Effector memory CD8-positive, alpha-beta T cell (primary cell): Measurements from ENCODE around the gene CTDSPL.
"Not testable (repeated sequence)": the region's sequence is repeated elsewhere in the genome, so short reads cannot be mapped to it uniquely, and the experiment has no call there.

Experiments used
- ATAC-seq: fragments of 150-1000 bp; cut with Tn5 transposase; replicated peaks from 2 replicates; pipeline ENCODE4 v1.10.0; 2021; ENCODE audit warnings: mild to moderate bottlenecking, moderate library complexity
- DNase-seq, 3 experiments: peaks; one replicate each; pipeline ENCODE4 v3.0.0; 2021
- H3K27ac Mint-ChIP-seq, 2 donors: one replicate each; pipeline ENCODE4 v1.8.0; 2022; ENCODE audit warnings: mild to moderate bottlenecking in 2 of 2, mixed read lengths in 2 of 2, moderate library complexity in 2 of 2
- H3K27me3 Mint-ChIP-seq, 2 donors: one replicate each; pipeline ENCODE4 v1.8.0; 2022; ENCODE audit warnings: mixed read lengths in 2 of 2
- H3K36me3 Mint-ChIP-seq: one replicate; pipeline ENCODE4 v1.8.0; 2022; ENCODE audit warnings: mild to moderate bottlenecking, moderate library complexity, mixed read lengths; ENCODE audit not compliant: insufficient read depth
- H3K4me1 Mint-ChIP-seq, 2 donors: one replicate each; pipeline ENCODE4 v1.8.0; 2022; ENCODE audit warnings: low read depth in 2 of 2, mixed read lengths in 2 of 2
- H3K4me3 Mint-ChIP-seq, 2 donors: one replicate each; pipeline ENCODE4 v1.8.0; 2022; ENCODE audit warnings: mild to moderate bottlenecking in 2 of 2, mixed read lengths in 2 of 2, moderate library complexity in 2 of 2
- H3K9me3 Mint-ChIP-seq, 2 donors: one replicate each; pipeline ENCODE4 v1.8.0; 2022; ENCODE audit warnings: mixed read lengths in 2 of 2

CTDSPL gene

DNA sequence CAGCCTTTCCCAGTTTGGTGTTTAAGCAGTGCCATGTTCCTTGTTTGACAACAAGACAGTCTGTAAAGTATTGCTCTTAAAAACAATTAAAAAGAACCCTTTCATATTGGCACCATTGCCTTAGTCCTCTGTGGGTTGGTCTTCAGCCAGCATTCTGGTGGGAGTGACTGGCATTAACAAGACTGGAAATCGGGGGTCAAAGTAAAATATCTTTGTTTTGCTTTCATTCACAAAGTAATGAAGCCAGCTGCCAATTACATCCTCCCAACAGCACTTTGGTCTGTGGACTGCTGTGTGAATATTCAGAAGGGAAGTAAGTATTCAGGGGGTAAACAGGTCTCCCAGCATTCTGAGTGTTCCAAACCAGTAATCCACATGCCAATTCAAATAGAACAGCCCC lies 120.7 kb downstream of the CTDSPL start:
- H3K27me3 Mint-ChIP-seq = peaks cover 6 to 19% of the 10 kb centered on the region in 2 donors
- DNase-seq (no peak), ATAC-seq (no peak)
- peaks cover 0 to 1% of the 10 kb centered on the region in 2 donors for H3K4me1 Mint-ChIP-seq
- no peak overlapping the region for H3K27ac Mint-ChIP-seq
- no peaks in the 10 kb centered on the region for H3K9me3 Mint-ChIP-seq
- no peaks in the 10 kb centered on the region for H3K36me3 Mint-ChIP-seq
- no peak overlapping the region for H3K4me3 Mint-ChIP-seq

GRCh38 chr3:37984051-37984450 lies 122.4 kb downstream of the CTDSPL start:
- ATAC-seq = no peak
- no peak overlapping the region for H3K4me3 Mint-ChIP-seq
- peaks cover 0 to 1% of the 10 kb centered on the region in 2 donors for H3K4me1 Mint-ChIP-seq
- no peak for DNase-seq
- H3K9me3 Mint-ChIP-seq = no peaks in the 10 kb centered on the region
- peaks cover 6 to 19% of the 10 kb centered on the region in 2 donors for H3K27me3 Mint-ChIP-seq
- no peak overlapping the region for H3K27ac Mint-ChIP-seq
- peaks cover 2% of the 10 kb centered on the region for H3K36me3 Mint-ChIP-seq

- ATAC-seq = no peak
- H3K36me3 Mint-ChIP-seq = peaks cover 3% of the 10 kb centered on the region
- H3K4me3 Mint-ChIP-seq = no peak overlapping the region
- no peak overlapping the region for H3K27ac Mint-ChIP-seq
- peaks cover 6 to 19% of the 10 kb centered on the region in 2 donors for H3K27me3 Mint-ChIP-seq
- DNase-seq = no peak
- no peaks in the 10 kb centered on the region for H3K9me3 Mint-ChIP-seq
- peaks cover 0 to 1% of the 10 kb centered on the region in 2 donors for H3K4me1 Mint-ChIP-seq
Measured at GRCh38 chr3:37984596-37984995, 122.9 kb downstream of the CTDSPL start.

- Mint-ChIP-seq H3K27ac (no peak overlapping the region), H3K4me1 (peaks cover 0 to 1% of the 10 kb centered on the region in 2 donors), H3K4me3 (no peak overlapping the region), H3K36me3 (peaks cover 3% of the 10 kb centered on the region), H3K27me3 (peaks cover 6 to 19% of the 10 kb centered on the region in 2 donors), H3K9me3 (no peaks in the 10 kb centered on the region)
- no peak for ATAC-seq
- no peak for DNase-seq
Measured at GRCh38 chr3:37985637-37986320, 124.1 kb downstream of the CTDSPL start.

DNA sequence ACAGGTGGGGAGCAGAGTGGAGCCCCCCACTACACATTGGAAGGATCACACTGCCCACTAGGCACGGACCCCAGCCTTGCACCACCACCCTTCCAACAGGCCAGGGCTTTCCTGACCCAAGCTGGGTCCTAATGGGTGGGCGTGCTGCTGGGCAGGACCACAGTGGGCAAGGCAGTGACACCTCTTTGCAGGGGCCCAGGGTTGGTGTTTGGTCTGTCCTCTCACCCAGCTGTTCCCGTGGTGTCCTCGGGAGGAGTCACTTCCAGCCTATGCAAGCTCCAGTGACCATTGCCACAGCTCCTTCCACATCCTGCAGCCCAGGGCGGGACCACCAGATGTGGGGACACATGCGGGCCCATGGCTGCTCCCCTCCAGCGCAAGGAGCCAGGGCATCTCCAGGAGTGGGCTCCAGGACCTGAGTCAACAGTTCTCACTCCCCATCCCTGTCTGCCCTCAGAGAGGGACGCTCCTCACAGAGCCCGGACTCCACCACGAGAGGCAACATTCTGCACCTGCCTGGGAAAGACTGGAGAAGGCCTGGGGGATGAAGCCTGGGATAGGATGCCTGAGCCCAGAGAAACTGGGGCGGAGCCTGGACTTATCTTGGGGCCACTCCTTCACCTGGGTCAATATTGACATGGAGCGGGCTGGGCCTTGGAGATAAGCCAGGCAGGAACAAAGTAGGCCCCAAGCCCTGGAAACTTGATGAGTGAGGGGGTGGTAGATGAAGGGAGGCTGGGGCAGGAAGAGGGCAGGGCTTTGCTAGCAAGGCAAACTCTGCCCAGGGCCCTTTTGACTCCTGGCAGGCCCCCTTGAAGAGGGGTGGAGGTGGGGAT lies 125.0 kb downstream of the CTDSPL start:
- Mint-ChIP-seq H3K4me3 (no peak overlapping the region), H3K27ac (no peak overlapping the region)
- ATAC-seq = no peak

DNA sequence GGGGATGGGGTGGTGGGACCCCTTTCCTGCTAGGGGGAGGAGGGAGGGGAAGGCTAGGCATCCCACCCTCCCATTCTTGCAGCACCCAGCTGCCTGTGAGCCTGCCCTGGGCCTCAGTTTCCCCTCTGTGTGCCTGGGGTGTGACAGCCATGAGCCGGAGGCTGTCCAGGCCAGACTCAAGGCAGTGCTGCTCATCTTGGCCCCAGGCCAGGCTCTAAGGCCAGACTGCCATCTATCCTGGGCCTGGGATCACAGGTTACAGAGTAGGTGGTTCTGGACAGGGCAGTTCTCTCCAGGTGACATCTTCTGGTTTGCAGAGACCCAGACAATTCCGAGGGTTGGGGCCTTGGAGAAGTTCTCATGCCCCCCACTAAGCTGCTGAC lies 125.6 kb downstream of the CTDSPL start:
- H3K4me1 Mint-ChIP-seq = peaks cover 0 to 1% of the 10 kb centered on the region in 2 donors
- ATAC-seq (no peak), DNase-seq (no peak)
- no peaks in the 10 kb centered on the region for H3K9me3 Mint-ChIP-seq
- H3K27me3 Mint-ChIP-seq = peaks cover 6 to 19% of the 10 kb centered on the region in 2 donors
- peaks cover 7% of the 10 kb centered on the region for H3K36me3 Mint-ChIP-seq
- no peak overlapping the region for H3K27ac Mint-ChIP-seq
- no peak overlapping the region for H3K4me3 Mint-ChIP-seq

More for the DNA sequence above, 125.0 kb downstream of the CTDSPL start:
- Mint-ChIP-seq H3K27me3 (peaks cover 6 to 19% of the 10 kb centered on the region in 2 donors), H3K9me3 (no peaks in the 10 kb centered on the region), H3K36me3 (peaks cover 7% of the 10 kb centered on the region), H3K4me1 (peaks cover 0 to 1% of the 10 kb centered on the region in 2 donors)
- no peak for DNase-seq

GRCh38 chr3:37987751-37988179 lies 126.1 kb downstream of the CTDSPL start:
- Mint-ChIP-seq H3K36me3 (peaks cover 7% of the 10 kb centered on the region), H3K27ac (no peak overlapping the region), H3K4me3 (no peak overlapping the region), H3K4me1 (peaks cover 0 to 1% of the 10 kb centered on the region in 2 donors), H3K9me3 (no peaks in the 10 kb centered on the region), H3K27me3 (peaks cover 6 to 19% of the 10 kb centered on the region in 2 donors)
- no peak for DNase-seq
- no peak for ATAC-seq

- peaks cover 6 to 19% of the 10 kb centered on the region in 2 donors for H3K27me3 Mint-ChIP-seq
- H3K36me3 Mint-ChIP-seq, H3K4me1 Mint-ChIP-seq, H3K4me3 Mint-ChIP-seq, ATAC-seq, H3K27ac Mint-ChIP-seq, H3K9me3 Mint-ChIP-seq, DNase-seq: not testable (repeated sequence)
Measured at GRCh38 chr3:37988376-37988775, 126.7 kb downstream of the CTDSPL start.

DNA sequence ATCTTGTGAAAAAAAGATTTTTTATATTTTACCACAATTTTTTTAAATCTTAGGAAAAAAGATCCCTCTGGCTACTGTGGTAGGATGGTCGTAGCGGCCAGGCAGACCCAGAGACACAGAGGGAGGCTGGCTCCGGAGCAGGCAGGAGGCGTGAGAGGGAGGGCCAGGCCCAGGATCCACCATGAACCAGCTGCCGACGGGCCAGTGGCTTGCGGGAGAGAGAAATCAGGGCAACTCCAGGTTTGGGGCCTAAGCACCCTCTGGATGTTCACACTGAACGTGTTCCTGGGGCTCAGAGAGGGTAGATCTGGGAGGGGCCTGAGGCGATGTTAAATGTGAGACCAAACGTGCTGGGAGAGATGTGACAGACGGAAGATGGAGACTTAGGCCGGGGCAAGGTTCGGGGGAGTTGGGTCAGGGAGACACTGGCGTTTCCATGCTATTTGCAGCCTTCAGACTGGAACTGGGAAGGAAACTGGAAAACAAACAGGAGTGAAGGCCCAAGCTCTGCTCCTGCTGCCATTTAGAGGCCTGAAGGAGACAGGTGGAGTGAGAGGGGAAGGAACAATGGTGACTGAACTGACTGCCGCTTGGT lies 127.3 kb downstream of the CTDSPL start:
- H3K27ac Mint-ChIP-seq = peak overlapping the region in 1 of 2 donors; percentile 5
- ATAC-seq (no peak), DNase-seq (no peak)
- no peaks in the 10 kb centered on the region for H3K9me3 Mint-ChIP-seq
- no peak overlapping the region for H3K4me3 Mint-ChIP-seq
- H3K4me1 Mint-ChIP-seq = peaks cover 9 to 11% of the 10 kb centered on the region in 2 donors
- peaks cover 7% of the 10 kb centered on the region for H3K36me3 Mint-ChIP-seq
- H3K27me3 Mint-ChIP-seq = peaks cover 6 to 19% of the 10 kb centered on the region in 2 donors

DNA sequence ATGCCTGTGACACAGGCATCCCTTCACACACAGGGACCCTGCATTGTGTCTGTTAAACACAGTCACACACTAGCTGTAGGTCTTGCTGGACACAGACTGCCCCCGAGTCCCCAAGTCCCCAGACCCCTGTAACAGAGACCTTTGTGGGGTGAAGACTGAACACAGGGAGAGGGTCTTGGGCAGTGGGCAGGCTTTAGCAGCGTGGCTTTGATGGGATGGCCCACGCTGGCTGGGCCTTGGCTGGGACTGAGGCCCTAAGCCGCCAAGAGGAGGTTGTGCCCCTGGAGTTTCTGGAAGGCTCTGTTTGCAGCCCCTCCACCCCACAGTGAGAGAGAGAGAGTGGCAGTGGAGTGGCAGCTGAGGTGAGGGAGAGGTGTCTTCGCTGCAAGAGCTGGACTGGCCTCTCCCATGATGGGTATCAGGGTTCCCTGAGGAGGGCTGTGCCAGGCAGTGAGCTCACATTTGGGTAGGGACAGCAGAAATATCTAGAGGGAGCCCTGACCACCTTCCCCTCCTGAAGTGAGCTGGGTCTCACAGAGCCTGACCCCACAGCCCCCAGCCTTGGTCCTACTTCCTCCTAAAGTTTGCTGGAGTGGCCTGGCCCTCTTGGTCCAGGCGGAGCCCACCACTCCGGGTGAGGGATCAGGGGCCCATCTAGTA lies 128.3 kb downstream of the CTDSPL start:
- peak overlapping the region in 1 of 2 donors; percentile 76 for H3K27ac Mint-ChIP-seq
- DNase-seq = no peak
- H3K4me3 Mint-ChIP-seq = no peak overlapping the region
- no peak for ATAC-seq
- H3K9me3 Mint-ChIP-seq = no peaks in the 10 kb centered on the region
- H3K4me1 Mint-ChIP-seq = peaks cover 15 to 19% of the 10 kb centered on the region in 2 donors
- peaks cover 11% of the 10 kb centered on the region for H3K36me3 Mint-ChIP-seq
- H3K27me3 Mint-ChIP-seq = peaks cover 0 to 11% of the 10 kb centered on the region in 2 donors

GRCh38 chr3:37990527-37990926 lies 128.8 kb downstream of the CTDSPL start, which contains the start of gene VILL:
Gene VILL, plus strand, starts transcription at chr3:37990786. Its CDS starts 2,887 bp downstream, at chr3:37993673.
- peak within 1 kb of the TSS in 1 of 2 donors; percentile 76 for H3K27ac Mint-ChIP-seq
- no peak for ATAC-seq

GRCh38 chr3:37991109-37991508 lies 129.4 kb downstream of the CTDSPL start:
- Mint-ChIP-seq H3K4me1 (peaks cover 25 to 30% of the 10 kb centered on the region in 2 donors), H3K36me3 (peaks cover 11% of the 10 kb centered on the region), H3K27me3 (no peaks in the 10 kb centered on the region), H3K4me3 (no peak overlapping the region), H3K27ac (no peak overlapping the region), H3K9me3 (no peaks in the 10 kb centered on the region)
- DNase-seq (no peak), ATAC-seq (no peak)

More at GRCh38 chr3:37990527-37990926, 128.8 kb downstream of the CTDSPL start, which contains the start of gene VILL:
- peaks cover 20 to 24% of the 10 kb centered on the region in 2 donors for H3K4me1 Mint-ChIP-seq
- DNase-seq = no peak
- no peak within 1 kb of the TSS for H3K4me3 Mint-ChIP-seq
- H3K27me3 Mint-ChIP-seq = peaks cover 0 to 5% of the 10 kb centered on the region in 2 donors
- no peaks in the 10 kb centered on the region for H3K9me3 Mint-ChIP-seq
- H3K36me3 Mint-ChIP-seq = peaks cover 11% of the 10 kb centered on the region

DNA sequence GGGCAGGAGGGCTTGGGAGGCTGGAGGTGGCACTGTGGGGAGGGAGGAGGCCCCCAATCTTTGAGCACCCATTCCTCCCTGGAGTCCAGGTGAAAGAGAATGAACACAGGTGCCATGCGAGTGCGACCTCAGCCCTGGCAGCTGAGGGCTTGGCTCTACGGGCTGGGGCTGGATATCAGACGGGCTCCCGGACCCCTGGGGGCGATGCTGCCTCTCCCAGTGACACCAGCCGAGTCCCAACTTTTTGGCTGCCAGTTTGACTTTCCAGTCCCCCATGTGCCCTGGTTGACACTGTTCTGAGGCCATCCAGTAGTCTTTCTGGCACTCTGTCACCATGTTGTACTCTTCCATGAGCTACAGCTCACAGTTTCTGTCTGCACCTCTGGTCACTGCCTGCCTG lies 130.1 kb downstream of the CTDSPL start:
- no peak overlapping the region for H3K4me3 Mint-ChIP-seq
- H3K9me3 Mint-ChIP-seq = no peaks in the 10 kb centered on the region
- DNase-seq (no peak), ATAC-seq (no peak)
- H3K27ac Mint-ChIP-seq = no peak overlapping the region
- H3K36me3 Mint-ChIP-seq = peaks cover 11% of the 10 kb centered on the region
- no peaks in the 10 kb centered on the region for H3K27me3 Mint-ChIP-seq
- H3K4me1 Mint-ChIP-seq = peaks cover 32 to 37% of the 10 kb centered on the region in 2 donors
